ENCODE measurements around the gene RALGPS1. TPM values are rescaled to one million over a fixed set of nuclear protein-coding genes. Genes with fewer than 3 reads are reported as not detected.
"Not testable (repeated sequence)": the region's sequence is repeated elsewhere in the genome, so short reads cannot be mapped to it uniquely, and the experiment has no call there.

RALGPS1 gene
- total RNA-seq, 4 donors from 2014 or later: 27.3 to 42.1 (median 39.1) TPM

DNA sequence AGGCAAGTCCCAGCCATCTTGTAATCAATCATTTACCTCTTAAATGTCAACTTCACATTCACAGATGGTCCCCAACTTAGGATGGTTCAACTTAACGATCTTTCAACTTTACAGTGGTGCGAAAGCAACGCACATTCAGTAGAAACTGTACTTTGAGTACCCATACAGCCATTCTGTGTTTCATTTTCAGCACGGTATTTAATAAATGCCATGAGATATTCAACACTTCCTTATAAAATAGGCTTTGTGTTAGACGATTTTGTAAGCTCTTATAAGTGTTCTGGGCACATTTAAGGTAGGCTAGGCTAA is 254.9 kb downstream of the RALGPS1 start:
- intact Hi-C loops (cut with DNase I): no loop called here
- DNase-seq: no peak
- Histone ChIP-seq H3K4me3 (replicated peaks in 1 of 3) (no peak overlapping the region), H3K9me3 (no peaks in the 10 kb centered on the region), H3K27me3 (no peaks in the 10 kb centered on the region), H3K4me1 (peaks cover 0 to 9% of the 10 kb centered on the region in 2 donors), H3K36me3 (no peaks in the 10 kb centered on the region), H3K27ac (no peak overlapping the region)
- 86% methylated on average over 5 of the region's 5 CpGs for WGBS, 2 donors
- TF ChIP-seq, protein P1, sequence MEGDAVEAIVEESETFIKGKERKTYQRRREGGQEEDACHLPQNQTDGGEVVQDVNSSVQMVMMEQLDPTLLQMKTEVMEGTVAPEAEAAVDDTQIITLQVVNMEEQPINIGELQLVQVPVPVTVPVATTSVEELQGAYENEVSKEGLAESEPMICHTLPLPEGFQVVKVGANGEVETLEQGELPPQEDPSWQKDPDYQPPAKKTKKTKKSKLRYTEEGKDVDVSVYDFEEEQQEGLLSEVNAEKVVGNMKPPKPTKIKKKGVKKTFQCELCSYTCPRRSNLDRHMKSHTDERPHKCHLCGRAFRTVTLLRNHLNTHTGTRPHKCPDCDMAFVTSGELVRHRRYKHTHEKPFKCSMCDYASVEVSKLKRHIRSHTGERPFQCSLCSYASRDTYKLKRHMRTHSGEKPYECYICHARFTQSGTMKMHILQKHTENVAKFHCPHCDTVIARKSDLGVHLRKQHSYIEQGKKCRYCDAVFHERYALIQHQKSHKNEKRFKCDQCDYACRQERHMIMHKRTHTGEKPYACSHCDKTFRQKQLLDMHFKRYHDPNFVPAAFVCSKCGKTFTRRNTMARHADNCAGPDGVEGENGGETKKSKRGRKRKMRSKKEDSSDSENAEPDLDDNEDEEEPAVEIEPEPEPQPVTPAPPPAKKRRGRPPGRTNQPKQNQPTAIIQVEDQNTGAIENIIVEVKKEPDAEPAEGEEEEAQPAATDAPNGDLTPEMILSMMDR (IDR thresholded peaks at IDR 0.05): no peak
- TF ChIP-seq POLR2A (IDR thresholded peaks at IDR 0.05): no peak

DNA sequence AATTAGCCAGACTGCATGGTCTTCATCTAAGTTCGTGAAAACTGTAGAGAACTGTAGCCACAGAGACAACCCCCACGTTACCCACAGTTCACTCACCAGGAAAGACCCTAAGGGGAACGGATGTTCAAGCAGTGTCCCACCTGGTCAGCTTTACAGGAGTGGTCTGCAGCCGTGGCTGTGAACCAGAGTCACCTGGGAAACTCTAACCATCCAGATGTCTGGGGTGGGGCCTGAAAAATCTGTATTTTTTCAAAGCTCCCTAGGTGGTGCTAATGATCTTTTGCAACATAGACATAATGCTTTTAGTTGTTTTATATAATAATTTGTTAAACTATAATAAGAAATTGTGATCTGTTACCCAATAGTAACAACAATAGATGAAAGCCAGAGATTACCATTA is 255.5 kb downstream of the RALGPS1 start:
- WGBS, 2 donors: 91 to 94% methylated on average over 4 of the region's 4 CpGs
- Histone ChIP-seq H3K9me3 (no peaks in the 10 kb centered on the region), H3K36me3 (no peaks in the 10 kb centered on the region), H3K27me3 (no peaks in the 10 kb centered on the region), H3K27ac (no peak overlapping the region), H3K4me1 (peaks cover 0 to 9% of the 10 kb centered on the region in 2 donors), H3K4me3 (replicated peaks in 1 of 3) (no peak overlapping the region)
- TF ChIP-seq POLR2A (IDR thresholded peaks at IDR 0.05): no peak
- TF ChIP-seq, protein P1 (IDR thresholded peaks at IDR 0.05): no peak
- no peak for DNase-seq
- intact Hi-C loops (cut with DNase I): no loop called here

DNA sequence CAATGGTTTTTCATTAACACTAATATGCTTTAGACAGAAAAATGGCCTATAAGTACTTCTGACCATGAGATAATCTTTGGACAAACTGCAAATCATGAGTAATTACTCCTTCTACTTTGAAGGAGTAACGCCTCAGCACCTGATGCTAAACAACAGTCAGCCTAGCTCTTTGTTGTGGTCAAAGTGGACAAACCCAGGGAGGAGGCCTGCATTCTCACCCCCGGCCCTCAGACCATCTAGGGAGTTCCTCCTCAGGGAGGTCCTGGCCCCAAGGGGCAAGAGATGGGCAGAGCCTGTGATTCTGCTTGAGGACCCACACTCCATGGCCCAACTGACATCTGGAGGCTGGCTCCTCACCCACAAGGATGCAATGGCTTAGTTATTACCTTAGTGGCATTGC is 256.1 kb downstream of the RALGPS1 start:
- TF ChIP-seq POLR2A (IDR thresholded peaks at IDR 0.05): no peak
- TF ChIP-seq, protein P1 (IDR thresholded peaks at IDR 0.05): no peak
- H3K27me3 ChIP-seq: no peaks in the 10 kb centered on the region
- no peak overlapping the region for H3K4me3 ChIP-seq (replicated peaks in 1 of 3)
- 93 to 100% methylated on average over 2 of the region's 2 CpGs for WGBS, 2 donors
- intact Hi-C loops (cut with DNase I): no loop called here
- DNase-seq: no peak
- peaks cover 0 to 9% of the 10 kb centered on the region in 2 donors for H3K4me1 ChIP-seq
- no peaks in the 10 kb centered on the region for H3K36me3 ChIP-seq
- no peak overlapping the region for H3K27ac ChIP-seq
- no peaks in the 10 kb centered on the region for H3K9me3 ChIP-seq

DNA sequence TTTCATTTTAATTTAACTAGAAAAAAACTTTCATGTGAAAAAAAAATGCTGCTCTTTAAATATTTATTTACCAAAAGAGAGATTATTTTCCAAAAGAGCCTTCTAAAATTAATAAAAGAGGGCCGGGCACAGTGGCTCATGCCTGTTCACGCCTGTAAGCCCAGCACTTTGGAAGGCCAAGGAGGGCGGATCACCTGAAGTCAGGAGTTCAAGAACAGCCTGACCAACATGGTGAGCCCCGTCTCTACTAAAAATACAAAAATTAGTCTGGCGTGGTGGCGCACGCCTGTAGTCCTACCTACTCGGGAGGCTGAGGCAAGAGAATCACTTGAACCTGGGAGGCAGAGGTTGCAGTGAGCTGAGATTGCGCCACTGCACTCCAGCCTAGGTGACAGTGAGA is 256.8 kb downstream of the RALGPS1 start:
- H3K27me3 ChIP-seq; H3K27ac ChIP-seq; intact Hi-C loops (cut with DNase I); H3K36me3 ChIP-seq; DNase-seq; H3K9me3 ChIP-seq; H3K4me1 ChIP-seq; H3K4me3 ChIP-seq (replicated peaks in 1 of 3): not testable (repeated sequence)
- WGBS, 2 donors: 97 to 98% methylated on average over 9 of the region's 9 CpGs

DNA sequence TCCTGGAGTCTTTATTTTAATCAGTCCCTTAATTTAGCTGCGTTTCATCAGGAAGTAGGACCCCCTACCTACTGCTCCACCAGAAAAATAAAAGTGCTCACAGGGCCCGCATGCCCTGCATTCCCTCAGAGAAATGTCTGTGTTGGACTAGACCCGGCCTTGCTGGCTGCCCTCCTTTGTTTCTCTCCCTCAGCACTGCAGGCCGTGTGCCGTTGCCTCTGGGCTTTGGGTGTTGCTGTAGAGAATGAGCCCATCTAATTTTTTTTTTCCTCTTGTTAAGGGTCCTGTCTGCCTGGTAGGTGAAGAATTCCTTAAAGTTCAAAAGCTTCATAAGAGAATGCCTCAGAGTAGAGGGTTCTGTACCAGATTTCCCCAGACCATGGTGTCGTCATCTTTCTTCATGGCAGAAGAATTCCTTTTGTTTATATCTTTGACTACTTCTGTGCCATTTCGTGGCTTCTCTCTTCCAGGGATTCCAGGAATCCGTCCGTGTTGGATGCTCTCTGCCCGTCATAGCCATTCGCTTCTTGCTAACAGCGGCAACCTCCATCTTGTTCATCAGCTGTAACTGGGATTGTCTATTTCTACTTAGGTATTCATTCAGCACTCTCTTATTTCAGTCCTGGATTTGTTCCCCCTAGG is 257.6 kb downstream of the RALGPS1 start:
- H3K4me3 ChIP-seq (replicated peaks in 1 of 3): no peak overlapping the region
- 95 to 97% methylated on average over 12 of the region's 12 CpGs for WGBS, 2 donors
- H3K9me3 ChIP-seq: no peaks in the 10 kb centered on the region
- H3K27ac ChIP-seq: no peak overlapping the region
- no peaks in the 10 kb centered on the region for H3K27me3 ChIP-seq
- H3K4me1 ChIP-seq: peaks cover 0 to 6% of the 10 kb centered on the region in 2 donors
- no peak for DNase-seq
- H3K36me3 ChIP-seq: no peaks in the 10 kb centered on the region
- no peak for TF ChIP-seq POLR2A (IDR thresholded peaks at IDR 0.05)
- TF ChIP-seq, protein P1 (IDR thresholded peaks at IDR 0.05): no peak
- intact Hi-C loops (cut with DNase I): no loop called here

DNA sequence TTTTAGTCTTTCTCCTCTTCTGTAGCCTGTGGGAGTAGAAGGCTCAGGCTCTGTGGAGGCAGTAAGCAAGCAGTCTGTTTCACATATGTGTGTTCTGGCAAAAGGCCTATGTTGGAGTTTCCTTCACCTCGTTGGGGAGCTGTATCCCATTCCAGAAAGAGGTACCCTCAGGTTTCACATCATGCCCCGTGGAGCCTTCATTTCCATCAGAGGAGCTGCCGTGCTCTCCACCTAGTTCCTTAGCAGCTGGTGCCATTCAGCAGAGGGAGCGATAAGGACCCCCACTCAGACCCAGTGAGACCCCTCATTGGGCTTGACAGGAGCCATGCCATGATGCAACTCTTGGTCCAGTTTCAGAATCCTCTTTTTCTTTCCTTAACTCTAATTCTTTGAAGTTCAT is 258.5 kb downstream of the RALGPS1 start:
- DNase-seq: no peak
- WGBS, 2 donors: 91 to 97% methylated on average over 4 of the region's 4 CpGs

More for the DNA sequence above, 258.5 kb downstream of the RALGPS1 start:
- H3K27me3 ChIP-seq: no peaks in the 10 kb centered on the region
- no peaks in the 10 kb centered on the region for H3K36me3 ChIP-seq
- TF ChIP-seq, protein P1 (IDR thresholded peaks at IDR 0.05): no peak
- no peak for TF ChIP-seq POLR2A (IDR thresholded peaks at IDR 0.05)
- H3K27ac ChIP-seq: no peak overlapping the region
- intact Hi-C loops (cut with DNase I): no loop called here
- peaks cover 0 to 12% of the 10 kb centered on the region in 2 donors for H3K4me1 ChIP-seq
- H3K9me3 ChIP-seq: no peaks in the 10 kb centered on the region
- no peak overlapping the region for H3K4me3 ChIP-seq (replicated peaks in 1 of 3)
